HL-60 (cell line): Measurements from ENCODE around the gene PDE4B.

Experiments used
- DNase-seq, 2 experiments: peaks; one replicate each; pipeline ENCODE4 v3.0.0-alpha.2; 2010 to 2020; ENCODE audit warnings: low read depth in 1 of 2, low spot score in 1 of 2
- H3K27ac ChIP-seq: fragments of 250-450 bp; sonication (Bioruptor Pico); replicated peaks from 2 replicates; pipeline ENCODE4 v1.5.1; 2020; ENCODE audit warnings: mild to moderate bottlenecking, moderate library complexity
- H3K27me3 ChIP-seq: fragments of 250-450 bp; sonication (Bioruptor Pico); 2 replicates; pipeline ENCODE4 v1.5.1; 2021; ENCODE audit warnings: mild to moderate bottlenecking, moderate library complexity; ENCODE audit not compliant: insufficient read depth, poor library complexity, severe bottlenecking
- H3K4me3 ChIP-seq: replicated peaks from 2 replicates; pipeline ENCODE4 v1.5.1; 2011; ENCODE audit warnings: mild to moderate bottlenecking, control low read depth, low read length; ENCODE audit not compliant: insufficient read depth
- CTCF ChIP-seq: IDR thresholded peaks from one replicate; pipeline ENCODE4 v1.5.1; 2011; ENCODE audit warnings: low read length, control low read depth, inconsistent platforms; ENCODE audit not compliant: insufficient read depth
- GABPA ChIP-seq: IDR thresholded peaks from 2 replicates; pipeline ENCODE4 v1.6.1; 2012; ENCODE audit warnings: low read depth
- POLR2AphosphoS5 ChIP-seq: IDR thresholded peaks from 2 replicates; pipeline ENCODE4 v1.6.1; 2012; ENCODE audit warnings: low read depth
- REST ChIP-seq: IDR thresholded peaks from 2 replicates; pipeline ENCODE4 v1.6.1; 2012; ENCODE audit warnings: low read depth; ENCODE audit not compliant: insufficient replicate concordance
- SPI1 ChIP-seq: IDR thresholded peaks from 2 replicates; pipeline ENCODE4 v1.6.1; 2012; ENCODE audit warnings: low read depth, mild to moderate bottlenecking, borderline replicate concordance

The PDE4B gene

GRCh38 chr1:66248257-66248656 lies 455.6 kb downstream of the PDE4B start:
- Histone ChIP-seq H3K27ac (no peak overlapping the region), H3K4me3 (no peak overlapping the region), H3K27me3 (no peaks in the 10 kb centered on the region)
- TF ChIP-seq SPI1, result no peak
- DNase-seq, result no peak

GRCh38 chr1:66248746-66249145 lies 456.1 kb downstream of the PDE4B start:
- no peak for TF ChIP-seq SPI1
- no peak for TF ChIP-seq REST
- no peak for TF ChIP-seq GABPA
- no peak for TF ChIP-seq CTCF
- TF ChIP-seq POLR2AphosphoS5, result no peak
- no peak overlapping the region for H3K27ac ChIP-seq
- H3K27me3 ChIP-seq, result no peaks in the 10 kb centered on the region
- DNase-seq, result no peak
- no peak overlapping the region for H3K4me3 ChIP-seq

DNA sequence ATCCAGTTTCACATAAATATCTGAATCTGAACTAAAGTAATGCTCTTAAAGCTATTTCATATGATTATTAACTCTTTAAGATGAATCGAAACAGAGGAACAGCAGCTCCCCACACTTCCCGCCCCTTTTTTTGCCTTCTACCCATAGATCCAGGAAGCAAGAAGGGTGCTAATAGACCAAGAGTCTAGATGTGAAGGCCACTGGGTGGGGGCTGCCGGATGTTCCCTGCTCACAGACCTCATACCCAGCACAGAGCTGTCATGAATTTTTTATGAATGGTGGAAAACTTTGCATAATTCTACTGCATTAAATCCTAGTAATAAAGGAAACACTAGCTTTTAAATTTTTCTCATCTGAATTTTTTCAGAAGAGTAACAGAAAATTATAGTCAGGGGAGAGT lies 457.4 kb downstream of the PDE4B start:
- no peaks in the 10 kb centered on the region for H3K27me3 ChIP-seq
- DNase-seq, result no peak
- no peak overlapping the region for H3K4me3 ChIP-seq
- H3K27ac ChIP-seq, result no peak overlapping the region
- no peak for TF ChIP-seq CTCF
- no peak for TF ChIP-seq GABPA
- no peak for TF ChIP-seq POLR2AphosphoS5
- TF ChIP-seq REST, result no peak
- no peak for TF ChIP-seq SPI1

DNA sequence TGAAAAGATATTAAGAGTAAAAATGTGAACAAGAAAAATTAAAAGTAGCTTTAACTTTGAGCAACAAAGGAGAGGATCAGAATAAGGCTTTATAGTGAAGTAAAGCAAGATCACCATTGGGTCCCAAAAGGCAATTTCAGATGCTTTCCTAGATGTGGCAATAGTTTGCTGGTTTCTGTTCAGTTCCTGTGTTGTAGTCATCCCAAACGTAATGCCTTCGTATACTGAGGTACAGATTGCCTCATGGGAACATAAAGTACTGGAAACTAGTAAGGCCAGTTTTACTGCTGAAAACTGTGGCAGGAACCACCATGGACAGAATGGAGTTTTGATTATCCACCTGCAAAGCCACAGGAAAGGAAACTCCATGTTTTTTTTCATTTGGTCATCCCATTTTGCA lies 457.8 kb downstream of the PDE4B start:
- no peak for TF ChIP-seq CTCF
- no peak for TF ChIP-seq GABPA
- no peak for TF ChIP-seq SPI1
- no peak for TF ChIP-seq POLR2AphosphoS5
- Histone ChIP-seq H3K27me3 (no peaks in the 10 kb centered on the region), H3K27ac (no peak overlapping the region), H3K4me3 (no peak overlapping the region)
- DNase-seq, result peak in 1 of 2 experiments; percentile 43
